OCI-LY7 (cell line): ENCODE data around the gene OR6C1. TPM values are rescaled to one million over a fixed set of nuclear protein-coding genes. Genes with fewer than 3 reads are reported as not detected.
"Not testable (repeated sequence)": the region's sequence is repeated elsewhere in the genome, so short reads cannot be mapped to it uniquely, and the experiment has no call there.

Experiments
- BruUV-seq: library from RNA; stranded (reverse); fragments of 400-500 nt; replicated peaks from 2 replicates; lab custom pipeline; 2021; lab: Mats Ljungman, UMichigan
- CTCF ChIA-PET: fragments of 300-600 bp; sonication (Branson Sonifier 250); formaldehyde crosslinking; loops from one replicate; lab custom pipeline; 2022; ENCODE audit warnings: antibody characterized with exemption; ENCODE audit not compliant: unreplicated experiment; lab: Charles Lee
- POLR2A ChIA-PET: fragments of 300-600 bp; sonication (Branson Sonifier 250); formaldehyde crosslinking; loops from one replicate; lab custom pipeline; 2022; ENCODE audit warnings: antibody characterized with exemption; lab: Charles Lee
- DNase-seq: peaks from one replicate; pipeline ENCODE4 v3.0.0-alpha.2; 2015; ENCODE audit warnings: low spot score
- H2AFZ ChIP-seq: fragments of 200-600 bp; sonication (generic), shearing (Covaris generic); 2 replicates; pipeline ENCODE4 v1.6.1; 2014; ENCODE audit warnings: mild to moderate bottlenecking, antibody characterized with exemption, low read length, moderate library complexity
- H3K27ac ChIP-seq: fragments of 200-600 bp; sonication (generic); 2 replicates; pipeline ENCODE4 v1.5.1; 2014; ENCODE audit warnings: mixed run types, low read depth, mild to moderate bottlenecking, moderate library complexity, low read length, inconsistent platforms; ENCODE audit not compliant: poor library complexity, severe bottlenecking
- H3K36me3 ChIP-seq: fragments of 200-600 bp; sonication (generic); 2 replicates; pipeline ENCODE4 v1.6.1; 2014; ENCODE audit warnings: mild to moderate bottlenecking, antibody characterized with exemption, low read length, moderate library complexity, mixed read lengths; ENCODE audit not compliant: insufficient read depth
- H3K4me1 ChIP-seq: fragments of 200-600 bp; sonication (generic); 2 replicates; pipeline ENCODE4 v1.5.1; 2014; ENCODE audit warnings: mild to moderate bottlenecking, low read length; ENCODE audit not compliant: insufficient read depth, poor library complexity, severe bottlenecking
- H3K4me2 ChIP-seq: fragments of 200-600 bp; sonication (generic); 2 replicates; pipeline ENCODE4 v1.6.1; 2014; ENCODE audit warnings: mild to moderate bottlenecking, low read length
- H3K4me3 ChIP-seq: fragments of 200-600 bp; sonication (generic); 2 replicates; pipeline ENCODE4 v1.5.1; 2014; ENCODE audit warnings: mild to moderate bottlenecking, low read depth, low read length; ENCODE audit not compliant: poor library complexity, severe bottlenecking
- H3K79me2 ChIP-seq: fragments of 200-600 bp; sonication (generic); 2 replicates; pipeline ENCODE4 v1.6.1; 2016; ENCODE audit warnings: low read depth, mild to moderate bottlenecking, low read length, moderate library complexity, mixed read lengths; ENCODE audit not compliant: insufficient read depth
- H3K9me2 ChIP-seq: fragments of 200-600 bp; sonication (generic); 2 replicates; pipeline ENCODE4 v1.6.1; 2016; ENCODE audit warnings: mild to moderate bottlenecking, low read length, mixed read lengths; ENCODE audit not compliant: insufficient read depth
- H3K9me3 ChIP-seq: fragments of 200-600 bp; sonication (generic); 2 replicates; pipeline ENCODE4 v1.6.1; 2014; ENCODE audit warnings: mild to moderate bottlenecking, mixed run types, low read length, mixed read lengths
- H4K20me1 ChIP-seq: fragments of 200-600 bp; sonication (generic); 2 replicates; pipeline ENCODE4 v1.6.1; 2014; ENCODE audit warnings: mild to moderate bottlenecking, antibody characterized with exemption, low read length, moderate library complexity, mixed read lengths; ENCODE audit not compliant: insufficient read depth
- EZH2phosphoT487 ChIP-seq: fragments of 200-600 bp; sonication (generic); IDR thresholded peaks from 2 replicates; pipeline ENCODE4 v1.6.1; 2018; ENCODE audit warnings: low read depth, borderline replicate concordance, mild to moderate bottlenecking, mixed run types, antibody characterized with exemption, low read length, moderate library complexity, mixed read lengths
- intact Hi-C: fragments of 100-400 bp; cut with micrococcal nuclease; formaldehyde crosslinking; loops from one replicate; pipeline ENCODE4 v1.10.0; 2022; ENCODE audit not compliant: unreplicated experiment
- total RNA-seq, 2 experiments: library from RNA; depleted of rRNA in 1 of 2; stranded (reverse); fragments of >200 nt in 1 of 2; shearing (Covaris generic) in 1 of 2; gene quantifications; 2 replicates each; pipeline ENCODE4 v1.2.3, GENCODE V29; 2014 to 2022
- TF ChIP-seq, protein P1 (sequence below): fragments of 200-600 bp; sonication (generic); conservative IDR thresholded peaks from 2 replicates; pipeline ENCODE4 v1.5.1; 2014; ENCODE audit warnings: mild to moderate bottlenecking, antibody characterized with exemption, low read length, moderate library complexity, mixed read lengths

The OR6C1 gene
- total RNA-seq, 2 experiments from 2014 or later = not detected

DNA sequence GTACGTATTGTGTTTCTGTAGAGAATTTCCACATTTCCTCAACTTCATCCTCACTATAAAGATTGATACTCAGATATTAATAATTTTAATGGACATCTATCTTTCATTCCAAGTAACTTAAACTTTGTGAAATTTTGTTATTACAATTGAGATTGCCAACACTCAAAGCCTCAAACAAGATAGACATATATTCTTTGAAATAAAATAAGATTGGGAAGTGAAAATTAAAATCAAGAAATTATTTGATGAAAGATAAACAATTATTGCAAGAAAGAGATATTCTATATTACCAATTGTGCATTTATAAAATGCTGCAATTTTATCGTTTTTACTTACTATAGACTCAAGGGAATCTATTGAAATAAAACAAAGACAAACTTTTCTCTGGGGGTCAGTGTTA lies 17.7 kb upstream of the OR6C1 start, which contains the start of gene OR6C6:
OR6C6 (minus strand) TSS at position 101 of the 400 bp plus-strand sequence. CDS start 1,337 bp downstream, outside the sequence.
- intact Hi-C loops = no loop called here
- ChIA-PET CTCF (no interaction called here), POLR2A (no interaction called here)
- no TSS peak for BruUV-seq
- H3K4me3 ChIP-seq = no peak within 1 kb of the TSS
- H3K9me2 ChIP-seq = no peaks in the 10 kb centered on the region
- H3K36me3 ChIP-seq = no peaks in the 10 kb centered on the region
- no peaks in the 10 kb centered on the region for H3K4me1 ChIP-seq
- no peak within 1 kb of the TSS for H3K27ac ChIP-seq
- no peak within 1 kb of the TSS for H3K4me2 ChIP-seq
- H2AFZ ChIP-seq = no peak within 1 kb of the TSS
- no peak for DNase-seq
- no peaks in the 10 kb centered on the region for H3K79me2 ChIP-seq
- TF ChIP-seq, protein P1, sequence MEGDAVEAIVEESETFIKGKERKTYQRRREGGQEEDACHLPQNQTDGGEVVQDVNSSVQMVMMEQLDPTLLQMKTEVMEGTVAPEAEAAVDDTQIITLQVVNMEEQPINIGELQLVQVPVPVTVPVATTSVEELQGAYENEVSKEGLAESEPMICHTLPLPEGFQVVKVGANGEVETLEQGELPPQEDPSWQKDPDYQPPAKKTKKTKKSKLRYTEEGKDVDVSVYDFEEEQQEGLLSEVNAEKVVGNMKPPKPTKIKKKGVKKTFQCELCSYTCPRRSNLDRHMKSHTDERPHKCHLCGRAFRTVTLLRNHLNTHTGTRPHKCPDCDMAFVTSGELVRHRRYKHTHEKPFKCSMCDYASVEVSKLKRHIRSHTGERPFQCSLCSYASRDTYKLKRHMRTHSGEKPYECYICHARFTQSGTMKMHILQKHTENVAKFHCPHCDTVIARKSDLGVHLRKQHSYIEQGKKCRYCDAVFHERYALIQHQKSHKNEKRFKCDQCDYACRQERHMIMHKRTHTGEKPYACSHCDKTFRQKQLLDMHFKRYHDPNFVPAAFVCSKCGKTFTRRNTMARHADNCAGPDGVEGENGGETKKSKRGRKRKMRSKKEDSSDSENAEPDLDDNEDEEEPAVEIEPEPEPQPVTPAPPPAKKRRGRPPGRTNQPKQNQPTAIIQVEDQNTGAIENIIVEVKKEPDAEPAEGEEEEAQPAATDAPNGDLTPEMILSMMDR = no peak
- TF ChIP-seq EZH2phosphoT487 = no peak
- H4K20me1 ChIP-seq = no peaks in the 10 kb centered on the region
- no peaks in the 10 kb centered on the region for H3K9me3 ChIP-seq

DNA sequence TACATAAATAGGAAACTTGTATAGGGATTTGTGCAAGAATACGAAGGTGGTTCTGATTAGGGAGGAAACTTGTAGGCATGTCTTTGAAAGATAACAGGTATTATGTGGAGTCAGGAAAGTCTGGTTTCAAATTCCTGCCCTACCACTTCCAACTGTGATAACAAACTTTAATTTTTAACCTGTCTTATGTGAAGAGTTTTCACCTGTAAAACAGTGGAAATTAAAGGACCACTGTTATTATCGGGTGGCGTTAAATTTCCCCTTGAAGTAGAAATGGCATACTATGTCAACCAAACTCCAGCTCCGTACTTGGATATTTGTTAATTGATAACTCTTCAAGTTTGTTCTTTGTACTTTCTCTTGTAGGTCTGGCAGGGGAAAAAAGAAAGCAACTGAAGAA lies 6.1 kb downstream of the OR6C1 start:
- Histone ChIP-seq H3K36me3 (no peaks in the 10 kb centered on the region), H3K27ac (no peak overlapping the region), H3K4me1 (no peaks in the 10 kb centered on the region), H3K9me3 (no peaks in the 10 kb centered on the region), H4K20me1 (no peaks in the 10 kb centered on the region), H3K9me2 (no peaks in the 10 kb centered on the region), H2AFZ (no peak overlapping the region), H3K4me3 (no peak overlapping the region), H3K4me2 (no peak overlapping the region), H3K79me2 (no peaks in the 10 kb centered on the region)
- BruUV-seq = no TSS peak
- DNase-seq = no peak
- intact Hi-C loops = no loop called here
- TF ChIP-seq, protein P1 = no peak
- TF ChIP-seq EZH2phosphoT487 = no peak
- CTCF ChIA-PET = no interaction called here
- POLR2A ChIA-PET = no interaction called here

DNA sequence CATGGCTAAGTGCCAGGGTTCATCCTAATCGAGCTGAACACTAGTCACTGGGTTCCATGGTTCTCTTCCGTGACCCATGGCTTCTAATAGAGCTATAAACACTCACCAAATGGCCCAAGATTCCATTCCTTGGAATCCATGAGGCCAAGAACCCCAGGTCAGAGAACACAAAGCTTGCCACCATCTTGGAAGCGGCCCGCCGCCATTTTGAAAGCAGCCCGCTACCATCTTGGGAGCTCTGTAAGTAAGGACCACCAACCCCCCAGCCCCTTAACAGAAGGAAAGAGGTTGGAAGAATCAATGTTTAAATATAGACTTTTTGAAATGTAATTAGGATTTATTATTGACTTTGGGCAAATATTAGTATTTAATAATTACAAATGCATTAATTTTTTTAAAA lies 11.7 kb downstream of the OR6C1 start:
- H3K9me2 ChIP-seq, H3K4me2 ChIP-seq, CTCF ChIA-PET, intact Hi-C loops, H3K4me3 ChIP-seq, DNase-seq, H3K9me3 ChIP-seq, BruUV-seq, H2AFZ ChIP-seq, H3K36me3 ChIP-seq, H3K27ac ChIP-seq, H3K4me1 ChIP-seq, H3K79me2 ChIP-seq, H4K20me1 ChIP-seq: not testable (repeated sequence)
- POLR2A ChIA-PET = interaction anchor here (0.9 kb wide), 1 partner anchor 219 kb away, joined by 3 read pairs; no protein-coding TSS in a partner anchor
